Keratinocyte (primary cell): ENCODE results near the gene RASA3.

ENCODE experiments used
- EZH2 ChIP-seq: IDR thresholded peaks from one replicate; pipeline ENCODE4 v1.6.1; 2012; ENCODE audit warnings: inconsistent platforms, mild to moderate bottlenecking, low read length, moderate library complexity
- TF ChIP-seq, protein P1 (sequence below), 3 experiments: IDR thresholded peaks in 1 of 3; conservative IDR thresholded peaks in 1 of 3; optimal IDR thresholded peaks in 1 of 3; 2 replicates in 2 of 3; 3 replicates in 1 of 3; pipeline versions ENCODE3 to v1.5.1; 2011; ENCODE audit warnings: low read length in 3 of 3, mild to moderate bottlenecking in 3 of 3, moderate library complexity in 2 of 3, control low read depth in 1 of 3, inconsistent platforms in 1 of 3; ENCODE audit not compliant: insufficient read depth in 2 of 3; ENCODE audit errors: extremely low read depth in 1 of 3

DNA sequence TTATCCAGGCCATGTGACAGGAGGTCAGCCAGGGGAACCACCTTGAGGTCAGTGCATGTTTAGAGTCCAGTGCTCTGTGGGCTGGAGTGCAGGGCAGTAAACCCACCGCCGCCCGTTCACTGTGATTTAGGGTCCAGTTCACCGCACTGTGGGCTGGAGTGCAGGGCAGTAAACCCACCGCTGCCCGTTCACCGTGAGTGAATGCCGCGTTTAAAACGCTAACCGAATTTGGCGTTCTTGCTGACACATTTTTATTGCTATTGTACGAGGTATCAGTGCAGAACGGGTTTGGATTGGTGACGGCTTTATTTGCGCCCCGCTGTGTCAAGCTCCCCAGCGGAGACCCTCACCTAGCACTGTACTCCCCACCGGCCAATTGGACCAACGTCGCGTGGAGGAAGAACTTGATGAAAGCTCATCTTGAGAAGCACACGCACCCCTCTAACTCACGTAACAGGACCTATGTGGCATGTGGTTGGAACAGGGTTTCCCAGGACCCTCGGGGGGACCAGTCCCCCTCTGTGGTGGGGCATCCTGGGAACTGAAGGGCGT is 186.5 kb downstream of the RASA3 start:
- TF ChIP-seq, protein P1, sequence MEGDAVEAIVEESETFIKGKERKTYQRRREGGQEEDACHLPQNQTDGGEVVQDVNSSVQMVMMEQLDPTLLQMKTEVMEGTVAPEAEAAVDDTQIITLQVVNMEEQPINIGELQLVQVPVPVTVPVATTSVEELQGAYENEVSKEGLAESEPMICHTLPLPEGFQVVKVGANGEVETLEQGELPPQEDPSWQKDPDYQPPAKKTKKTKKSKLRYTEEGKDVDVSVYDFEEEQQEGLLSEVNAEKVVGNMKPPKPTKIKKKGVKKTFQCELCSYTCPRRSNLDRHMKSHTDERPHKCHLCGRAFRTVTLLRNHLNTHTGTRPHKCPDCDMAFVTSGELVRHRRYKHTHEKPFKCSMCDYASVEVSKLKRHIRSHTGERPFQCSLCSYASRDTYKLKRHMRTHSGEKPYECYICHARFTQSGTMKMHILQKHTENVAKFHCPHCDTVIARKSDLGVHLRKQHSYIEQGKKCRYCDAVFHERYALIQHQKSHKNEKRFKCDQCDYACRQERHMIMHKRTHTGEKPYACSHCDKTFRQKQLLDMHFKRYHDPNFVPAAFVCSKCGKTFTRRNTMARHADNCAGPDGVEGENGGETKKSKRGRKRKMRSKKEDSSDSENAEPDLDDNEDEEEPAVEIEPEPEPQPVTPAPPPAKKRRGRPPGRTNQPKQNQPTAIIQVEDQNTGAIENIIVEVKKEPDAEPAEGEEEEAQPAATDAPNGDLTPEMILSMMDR (optimal IDR thresholded peaks at IDR 0.05 in 1 of 3, IDR thresholded peaks at IDR 0.05 in 1 of 3, conservative IDR thresholded peaks at IDR 0.05 in 1 of 3; ENCODE audit: extremely low read depth in 1 of 3, insufficient read depth in 2 of 3, low read length in 3 of 3): no peak
- no peak for TF ChIP-seq EZH2
